ENCODE results near the gene PLXNA1.

PLXNA1 gene

DNA sequence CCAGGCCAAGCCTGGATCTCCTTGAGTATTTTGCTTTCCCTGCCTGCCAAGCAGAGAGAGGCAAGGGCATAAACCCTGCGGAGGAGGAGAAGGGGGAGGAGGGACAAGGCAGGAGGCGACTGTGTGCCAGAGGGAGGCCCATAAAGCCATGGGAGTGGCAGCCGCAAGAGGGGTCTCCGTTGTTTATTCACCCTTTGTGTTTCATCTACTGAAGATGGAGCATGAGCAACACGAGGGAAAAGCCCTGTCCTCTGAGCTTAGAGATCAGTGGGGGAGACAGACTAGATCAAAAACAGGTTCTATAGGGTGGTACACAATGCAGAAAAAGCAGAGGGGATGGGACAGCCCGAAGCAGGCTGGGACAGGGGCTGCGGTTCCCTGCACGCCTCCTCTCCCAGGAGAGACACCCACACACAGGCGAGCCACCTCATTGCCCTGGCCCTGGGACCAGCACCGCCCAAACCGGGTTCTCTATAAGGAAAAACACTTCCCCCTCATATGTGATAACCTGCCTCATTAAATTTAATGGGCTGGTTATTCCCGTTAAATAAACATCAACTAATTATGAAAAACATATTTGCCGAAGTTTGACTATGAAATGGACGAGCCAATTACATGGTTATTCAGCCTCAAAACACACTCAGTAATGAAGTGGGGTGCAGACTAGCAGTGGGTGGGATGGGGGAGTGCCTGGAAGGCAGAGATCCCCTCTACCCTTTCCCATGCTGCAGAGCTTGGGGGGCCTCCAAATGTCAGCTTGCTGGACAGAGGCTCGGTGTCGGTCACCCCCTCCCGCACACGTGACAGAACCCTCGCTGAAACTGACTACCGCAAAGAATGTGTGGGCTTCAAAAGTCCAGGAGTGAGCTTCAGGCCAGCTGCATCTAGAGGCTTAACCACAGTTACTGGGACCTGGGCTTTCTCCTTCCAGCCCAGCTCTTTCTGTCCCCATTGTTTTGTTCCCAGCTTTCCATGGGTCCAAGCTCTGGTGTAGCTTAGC lies 14.2 kb upstream of the PLXNA1 start:
- no peak for DNase-seq

DNA sequence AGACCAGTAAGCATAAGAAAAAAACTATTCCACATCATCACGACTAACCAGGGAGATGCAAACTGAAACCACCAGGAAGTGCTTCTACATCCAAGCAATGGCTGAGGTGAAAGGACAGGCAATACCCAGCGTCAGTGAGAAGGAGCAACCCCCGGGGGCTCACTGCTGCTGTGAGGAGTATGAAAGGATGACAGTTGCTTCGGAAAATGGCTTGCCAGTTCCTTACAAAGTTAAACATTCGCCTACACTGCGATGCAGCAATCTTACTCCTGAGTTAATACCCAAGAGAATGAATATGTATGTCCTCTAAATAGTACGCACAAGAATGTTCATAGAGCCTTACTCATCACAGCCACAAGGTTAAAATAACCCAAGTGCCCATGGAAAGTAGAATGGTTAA lies 13.3 kb upstream of the PLXNA1 start:
- no peak for DNase-seq

DNA sequence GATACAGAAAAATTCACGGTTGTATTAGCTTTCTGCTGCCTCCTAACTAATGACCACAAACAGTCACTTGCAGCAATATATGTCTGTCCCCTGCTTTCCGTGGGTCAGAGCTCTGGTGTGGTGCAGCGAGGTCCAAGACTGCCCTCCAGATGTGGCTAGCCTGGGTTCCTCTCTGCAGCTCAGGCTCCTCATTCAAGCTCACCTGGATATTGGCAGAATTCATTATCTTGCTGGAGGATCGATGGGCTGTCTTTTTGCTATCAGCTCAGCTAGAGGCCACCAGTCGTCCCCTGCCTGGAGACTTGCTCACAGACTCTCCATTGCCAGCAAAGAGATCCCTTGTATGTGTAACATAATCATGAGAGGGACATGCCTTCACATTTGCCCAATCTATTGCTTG lies 12.8 kb upstream of the PLXNA1 start:
- no peak for DNase-seq

DNA sequence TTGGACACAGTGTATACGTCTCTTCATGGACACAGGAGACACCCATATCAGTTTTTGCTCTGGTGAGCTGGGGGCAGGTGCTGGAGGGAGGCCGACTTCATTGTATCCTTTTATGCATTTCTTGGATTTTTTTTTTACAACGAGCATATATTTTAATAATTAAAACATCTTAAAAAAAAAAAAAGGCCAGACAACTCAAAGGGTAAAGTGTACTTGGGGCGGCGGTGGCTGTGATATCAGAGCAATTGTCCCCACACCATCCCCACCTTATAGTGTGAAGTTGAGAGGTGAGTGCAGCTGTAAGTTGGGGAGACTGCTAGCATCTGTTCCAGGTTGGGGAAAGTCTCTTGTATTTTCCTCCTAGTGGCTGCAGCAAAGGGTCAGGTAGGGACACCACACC lies 12.0 kb upstream of the PLXNA1 start:
- no peak for DNase-seq

DNA sequence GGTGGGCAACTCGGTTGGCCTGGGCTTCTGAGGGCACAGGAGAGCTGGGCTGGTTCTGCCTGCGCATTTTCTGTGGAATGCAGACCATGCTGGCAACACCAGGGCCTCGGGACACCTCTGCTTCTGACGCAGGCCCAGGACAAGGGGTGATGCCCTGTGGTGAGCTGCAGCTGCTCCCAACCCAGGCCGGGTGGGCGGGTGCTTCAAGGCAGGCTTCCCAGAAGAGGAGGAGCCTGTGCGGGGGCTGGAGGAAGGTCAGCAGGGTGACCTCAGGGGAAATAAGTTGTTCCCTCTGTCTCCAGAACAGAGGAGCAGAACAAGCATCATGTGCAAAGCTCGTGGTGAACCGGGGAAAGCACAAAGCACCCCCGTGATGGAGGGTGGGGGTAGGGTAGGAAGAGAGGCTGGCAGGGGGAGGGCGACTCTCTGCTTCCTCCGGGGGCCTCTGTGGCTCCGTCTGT lies 11.0 kb upstream of the PLXNA1 start:
- DNase-seq: no peak

DNA sequence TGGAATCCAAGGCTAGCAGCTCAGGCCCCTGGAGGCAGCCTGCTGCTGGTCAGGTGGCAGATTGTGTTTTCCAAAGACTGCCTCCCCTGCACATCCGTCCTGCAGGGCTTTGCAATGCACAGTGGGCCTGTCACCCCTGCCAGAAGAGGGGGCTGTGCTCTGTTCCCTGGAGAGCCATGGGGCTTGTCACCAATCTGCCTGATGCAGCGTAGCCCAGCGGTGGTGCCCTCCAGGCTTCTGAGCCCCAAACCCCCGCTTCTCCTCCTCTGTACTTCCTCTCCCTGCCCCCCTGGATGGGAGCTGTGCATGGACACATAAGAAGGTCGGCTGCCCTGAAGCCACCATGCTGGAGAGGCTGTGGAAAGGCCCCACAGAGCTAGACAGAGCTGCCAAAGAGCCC lies 10.0 kb upstream of the PLXNA1 start:
- DNase-seq: no peak

DNA sequence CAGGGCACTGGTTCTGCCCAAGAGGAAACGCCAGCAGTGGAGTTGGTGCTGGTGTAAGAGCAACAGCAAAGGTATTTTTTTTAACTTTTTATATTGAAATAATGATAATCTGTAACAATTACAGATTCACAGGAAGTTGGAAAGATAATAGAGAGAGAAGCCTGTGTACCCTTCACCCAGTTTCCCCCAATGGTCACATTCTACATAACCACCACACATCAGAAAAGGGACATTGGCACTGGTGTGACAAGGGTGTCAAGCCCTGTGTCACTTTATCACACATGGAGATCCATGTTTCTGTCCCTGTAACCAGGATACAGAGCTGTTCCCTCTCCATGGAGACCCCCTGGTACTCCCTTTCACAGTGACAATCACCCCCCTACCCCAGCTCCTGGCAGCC lies 9.1 kb upstream of the PLXNA1 start:
- no peak for DNase-seq

DNA sequence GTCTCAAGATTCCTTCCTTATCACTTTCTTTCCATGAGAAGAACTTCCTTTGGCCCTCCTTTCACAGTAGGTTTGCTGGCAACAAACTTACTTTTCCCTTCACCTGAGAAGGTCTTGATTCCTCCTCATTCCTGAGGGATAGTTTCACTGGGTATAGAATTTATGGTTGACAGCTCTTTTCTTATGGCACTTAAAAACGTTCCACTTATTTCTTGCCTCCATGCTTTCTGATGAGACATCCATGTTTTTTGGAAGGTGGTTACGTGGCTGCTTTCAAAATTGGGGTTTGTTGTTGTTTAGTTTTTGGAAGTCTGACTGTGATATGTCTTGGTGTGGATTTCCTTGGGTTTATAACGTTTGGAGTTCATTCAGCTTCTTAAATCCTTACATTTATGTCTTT lies 8.2 kb upstream of the PLXNA1 start:
- no peak for DNase-seq

DNA sequence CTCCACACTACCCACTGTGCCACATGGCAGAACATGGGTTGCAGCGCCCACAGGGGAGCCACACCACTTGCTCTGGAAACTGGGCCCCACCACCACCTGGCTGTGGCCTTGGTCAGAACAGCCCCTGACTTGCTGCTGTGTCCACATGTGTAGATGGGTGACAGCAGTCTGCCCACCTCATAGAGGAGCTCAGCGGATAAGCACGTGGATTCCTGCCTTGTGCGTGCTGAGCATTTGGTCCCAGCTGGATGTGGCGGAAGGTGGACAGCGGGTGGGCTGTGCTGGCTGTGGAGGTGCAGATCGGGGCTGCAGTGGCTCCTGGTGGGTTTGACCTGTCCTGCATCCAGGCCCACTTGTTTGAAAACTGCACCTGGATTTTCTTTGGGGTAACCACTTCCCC lies 6.0 kb upstream of the PLXNA1 start:
- DNase-seq: no peak

DNA sequence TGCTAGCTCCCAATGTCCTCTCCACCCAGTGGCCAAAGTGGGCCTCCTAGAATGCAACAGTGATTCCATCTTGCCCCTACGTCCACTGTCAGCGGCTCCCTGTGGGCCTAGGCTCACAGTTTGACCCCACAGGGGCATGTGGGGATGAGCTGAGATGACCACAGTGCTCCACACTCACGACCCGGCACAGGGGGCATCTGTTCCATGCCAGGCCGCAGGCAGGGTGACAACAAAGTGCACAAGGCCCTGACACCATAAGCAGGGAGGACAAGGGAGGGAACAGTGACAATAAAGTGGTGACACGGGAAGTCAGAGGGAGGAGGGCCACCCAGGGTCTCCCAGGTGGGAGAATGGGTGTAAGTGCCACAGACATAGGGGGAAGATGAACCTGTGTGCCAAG lies 5.1 kb upstream of the PLXNA1 start:
- DNase-seq: no peak

DNA sequence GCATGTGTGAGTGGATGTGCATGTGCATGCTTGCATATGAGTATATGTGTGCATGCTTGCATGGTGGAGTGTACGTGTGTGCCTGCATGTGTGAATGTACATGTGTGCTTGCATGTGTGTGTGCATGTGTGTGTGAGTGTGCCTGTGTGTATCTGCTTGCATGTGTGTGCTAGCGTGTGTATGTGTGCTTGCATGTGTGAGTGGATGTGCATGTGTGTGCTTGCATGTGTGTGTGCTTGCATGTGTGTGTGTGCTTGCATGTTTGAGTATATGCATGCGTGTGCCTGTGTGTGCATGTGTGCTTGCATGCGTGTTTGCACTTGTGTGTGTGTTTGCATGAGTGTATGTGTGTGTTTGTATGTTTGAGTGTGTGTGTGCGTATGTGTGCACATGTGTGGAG lies 4.6 kb upstream of the PLXNA1 start:
- DNase-seq: no peak

DNA sequence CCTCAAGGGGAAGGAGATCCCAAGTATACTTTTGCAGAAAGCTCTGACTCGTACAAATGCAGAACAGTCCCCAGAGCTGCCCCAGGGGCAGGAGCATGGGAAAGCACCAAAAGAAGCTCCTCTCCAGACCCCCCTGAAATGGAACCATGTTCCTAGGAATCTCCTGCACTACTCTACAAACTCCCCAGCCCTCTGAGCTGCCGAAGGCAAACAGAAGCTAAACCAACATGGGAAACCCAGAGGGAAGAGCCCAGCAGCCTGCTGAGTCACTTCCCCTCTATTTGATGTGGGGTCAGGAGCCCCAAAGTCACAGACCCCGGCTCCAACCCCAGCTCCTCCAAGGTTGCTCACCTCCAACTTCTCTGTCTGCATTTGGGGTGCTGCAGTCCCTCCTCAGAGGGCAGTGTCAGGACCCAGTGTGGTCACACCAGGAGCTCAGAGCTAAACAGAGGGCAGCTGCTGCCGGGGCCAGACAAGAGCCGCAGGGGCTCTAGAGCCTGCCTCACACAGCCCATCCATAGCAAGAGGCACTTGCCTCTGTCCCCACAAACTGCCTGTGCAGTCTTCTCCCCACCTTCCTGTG lies 3.8 kb upstream of the PLXNA1 start:
- no peak for DNase-seq

DNA sequence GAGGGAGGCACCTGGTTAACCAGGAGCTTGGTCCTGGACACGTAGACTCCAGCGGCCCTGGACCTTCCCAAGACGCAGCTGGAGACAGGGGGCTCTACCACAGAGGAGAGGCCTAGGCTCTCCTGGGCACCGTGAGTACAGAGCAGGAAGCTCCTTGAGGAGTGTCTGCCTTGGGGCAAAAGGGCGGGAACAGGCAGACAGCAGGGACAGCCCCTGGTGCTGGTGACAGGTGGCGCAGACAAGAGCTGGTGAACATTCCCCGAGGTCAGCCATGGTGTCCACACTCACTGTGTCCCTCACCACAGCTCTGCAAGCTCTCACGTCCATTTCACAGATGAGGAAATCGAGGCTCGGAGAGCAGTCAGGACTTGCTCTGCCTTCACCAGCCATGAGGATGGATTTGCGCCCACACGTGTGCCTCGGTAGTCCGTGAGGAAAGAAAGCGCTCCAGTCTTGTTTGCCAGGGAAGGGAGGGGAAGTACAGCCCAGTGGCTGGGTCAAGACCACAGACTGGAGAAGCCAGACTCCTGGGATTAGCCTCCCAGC lies 2.6 kb upstream of the PLXNA1 start:
- DNase-seq: no peak

DNA sequence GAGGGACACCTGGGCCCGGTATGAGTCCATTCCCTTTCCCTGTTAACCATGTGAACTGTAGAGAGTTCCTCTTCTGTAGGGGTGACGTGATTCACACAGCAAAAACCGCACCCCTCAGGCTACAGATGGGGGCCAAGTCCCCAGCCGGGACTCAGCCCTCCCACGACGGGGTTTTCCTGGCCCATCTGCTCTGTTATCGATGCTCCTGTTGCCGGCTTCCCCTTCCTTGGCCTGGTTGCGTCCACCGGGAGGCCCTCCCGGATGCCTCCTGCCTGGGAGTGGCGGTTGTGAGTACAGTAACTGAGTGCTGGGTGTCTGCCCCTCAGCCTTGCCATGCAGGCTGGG lies 817 bp upstream of the PLXNA1 start:
- DNase-seq: peak; percentile 62

DNA sequence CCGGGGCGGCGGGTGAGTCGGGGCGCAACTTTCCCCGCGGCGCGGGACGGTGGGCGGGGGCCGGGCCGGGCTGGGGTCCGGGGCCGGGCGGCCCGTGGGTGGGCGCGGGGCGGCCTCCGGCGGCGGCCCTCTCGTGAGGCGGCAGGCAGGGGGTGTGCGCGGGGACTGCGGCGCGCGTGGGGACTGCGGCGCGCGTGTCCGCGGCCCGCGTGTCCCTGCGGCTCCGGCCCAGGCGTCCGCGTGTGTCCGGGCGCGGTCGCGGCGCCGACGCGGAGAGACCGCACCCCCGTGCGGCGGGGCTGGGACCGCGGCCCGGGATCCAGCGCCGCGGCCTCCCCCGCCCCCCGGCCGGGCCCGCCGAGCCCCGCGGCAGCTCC lies 349 bp downstream of the PLXNA1 start:
- no peak for DNase-seq

DNA sequence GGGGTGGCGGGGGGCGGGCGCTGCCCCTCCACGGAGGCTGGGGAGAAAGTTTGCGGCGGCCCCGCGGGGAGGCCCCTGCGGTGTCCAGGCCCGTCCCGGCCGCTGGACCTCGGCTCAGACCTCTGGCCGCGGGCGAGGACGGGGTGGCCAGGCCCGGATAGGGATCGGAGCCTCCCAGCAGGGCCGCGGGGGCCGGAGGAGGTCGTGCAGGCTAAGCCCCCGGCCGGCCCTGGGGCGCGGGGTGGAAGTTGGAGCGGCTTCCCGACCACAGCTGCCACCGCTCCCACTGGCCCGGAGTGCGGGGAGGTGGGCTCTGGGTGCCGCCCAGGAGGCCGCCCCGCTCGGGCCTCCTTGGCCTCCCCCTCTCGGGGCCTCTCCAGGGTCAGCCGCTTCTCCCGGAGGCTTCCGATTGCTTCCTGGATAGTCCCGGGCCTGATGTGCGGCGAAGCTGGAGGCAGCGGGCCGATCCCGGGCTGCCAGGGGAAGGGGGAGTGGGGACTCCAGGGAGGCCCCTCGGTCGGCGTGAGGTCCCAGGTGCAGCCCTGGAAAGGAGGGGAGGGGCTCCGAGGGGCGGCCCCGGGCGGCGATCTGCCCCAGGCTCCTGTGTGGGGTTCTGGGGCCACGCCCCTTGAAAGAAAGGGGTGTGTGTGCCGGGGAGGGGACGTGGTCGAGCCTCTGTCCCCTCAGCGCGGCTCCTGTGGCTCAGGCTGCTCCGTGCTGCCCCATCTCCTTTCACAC lies 907 bp downstream of the PLXNA1 start:
- DNase-seq: peak; percentile 54

DNA sequence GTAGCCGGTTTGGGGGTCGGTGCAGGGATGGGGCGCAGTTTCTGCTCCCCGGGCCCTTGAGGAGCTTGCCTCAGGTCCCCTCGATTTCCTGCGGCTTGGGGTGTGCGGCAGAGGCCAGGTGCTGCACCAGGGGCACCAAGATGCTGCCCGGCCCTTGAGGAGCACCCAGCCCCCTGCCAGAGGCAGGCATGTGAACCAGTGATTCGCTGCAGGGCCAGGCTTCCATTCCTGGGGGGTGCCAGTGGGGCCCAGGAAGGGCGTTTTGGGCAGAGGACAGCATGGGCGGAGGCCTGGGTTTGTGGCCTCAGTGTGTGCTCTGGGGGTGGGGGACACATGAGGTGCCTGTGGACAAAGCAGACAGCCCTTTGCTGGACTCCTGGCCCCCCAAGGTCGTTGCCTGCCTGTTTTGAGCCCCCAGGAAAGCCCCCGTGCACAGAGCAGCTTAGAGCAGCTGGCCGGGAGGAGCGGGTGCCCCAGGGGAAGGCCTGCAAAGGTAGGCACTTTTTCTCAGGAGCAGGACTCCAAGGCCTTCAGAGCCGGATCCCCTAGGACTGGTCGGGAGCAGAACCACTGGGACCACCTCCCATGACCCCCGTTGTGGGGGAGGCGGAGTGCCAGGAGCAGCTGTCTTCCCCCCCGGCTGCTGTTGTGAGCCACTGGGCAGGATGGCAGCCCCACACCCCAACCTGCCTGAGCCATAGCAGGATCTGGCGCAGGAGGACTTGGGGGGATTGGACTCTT lies 1.6 kb downstream of the PLXNA1 start:
- DNase-seq: no peak

DNA sequence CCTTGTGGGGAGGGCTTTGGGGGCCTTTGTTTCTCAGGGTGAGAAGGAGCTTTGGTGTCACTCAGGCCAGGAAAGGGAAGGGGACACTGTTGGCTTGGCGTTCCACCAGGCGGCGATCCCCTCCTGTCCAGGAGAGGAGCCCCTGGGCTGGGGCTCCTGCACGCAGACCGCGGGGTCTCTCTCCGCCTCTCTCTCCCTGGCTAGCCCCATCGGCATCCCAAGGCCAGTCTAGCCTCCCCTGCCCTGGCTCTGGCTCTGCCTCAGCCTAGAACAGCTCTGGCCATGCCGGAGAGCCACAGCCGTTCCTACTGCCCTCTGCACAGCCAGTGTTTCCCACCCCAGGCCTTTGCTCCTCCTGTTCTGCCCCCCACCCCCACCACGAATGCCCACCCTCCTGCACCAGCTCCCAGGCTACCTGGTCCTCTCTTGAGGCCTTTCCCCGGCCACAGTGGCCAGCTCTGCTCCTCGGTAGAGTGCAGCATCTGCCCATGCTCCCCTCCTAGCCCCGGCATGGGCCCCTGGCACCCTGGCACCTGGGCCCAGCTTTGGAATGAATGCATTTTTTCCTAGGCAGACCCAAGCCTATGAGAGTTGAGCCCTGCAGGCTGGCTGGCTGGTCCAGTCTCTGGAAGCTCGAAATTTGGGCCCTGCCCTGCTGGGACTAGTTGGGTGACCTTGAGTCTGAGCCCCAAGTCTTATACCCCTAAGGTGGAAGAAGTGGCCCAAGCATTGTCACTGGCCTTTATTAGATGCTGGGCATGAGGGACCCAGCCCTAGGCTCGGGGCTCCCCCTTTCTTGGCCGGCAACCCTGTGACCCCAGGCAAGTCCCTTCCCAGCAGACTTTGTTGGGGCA lies 2.4 kb downstream of the PLXNA1 start:
- DNase-seq: no peak

DNA sequence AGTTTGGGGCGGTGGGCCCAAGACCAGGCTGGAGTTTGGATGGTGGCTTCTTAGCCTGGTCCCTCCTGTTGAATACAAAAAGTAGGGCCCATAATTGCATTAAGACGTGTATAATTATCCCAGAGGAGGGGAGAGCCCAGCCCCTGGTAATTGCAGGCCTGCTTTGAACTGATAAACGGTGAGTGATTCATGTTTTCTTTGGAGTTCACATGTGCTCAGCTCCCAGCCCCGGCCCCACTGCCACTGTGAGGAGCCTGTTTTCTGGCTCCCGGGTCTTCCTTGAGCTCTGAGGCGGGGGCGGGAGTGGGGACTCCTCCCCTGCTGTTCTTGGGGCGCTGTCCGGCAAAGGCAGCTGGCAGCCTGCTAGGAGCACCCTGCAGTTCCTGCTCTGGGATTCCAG lies 3.1 kb downstream of the PLXNA1 start:
- no peak for DNase-seq

DNA sequence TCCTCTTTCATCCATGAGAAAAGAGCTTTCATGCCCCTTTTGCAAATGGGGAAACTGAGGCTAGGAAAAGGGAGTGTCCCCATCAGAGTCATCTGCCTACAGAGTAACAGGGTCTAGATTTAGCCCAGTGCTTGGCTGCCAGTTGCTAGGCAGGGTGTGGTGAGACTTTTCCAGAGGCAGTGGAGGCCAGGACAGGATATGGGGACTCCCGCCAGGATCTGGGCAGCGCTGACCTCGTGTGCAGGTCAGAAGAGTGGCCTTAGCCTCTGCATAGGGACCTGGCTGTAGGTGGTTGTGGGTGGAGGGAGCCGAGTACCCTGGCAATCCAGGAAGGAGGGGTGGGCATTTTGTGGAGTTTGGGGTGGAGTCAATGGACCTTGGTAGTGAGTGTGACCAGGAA lies 4.2 kb downstream of the PLXNA1 start:
- DNase-seq: no peak

DNA sequence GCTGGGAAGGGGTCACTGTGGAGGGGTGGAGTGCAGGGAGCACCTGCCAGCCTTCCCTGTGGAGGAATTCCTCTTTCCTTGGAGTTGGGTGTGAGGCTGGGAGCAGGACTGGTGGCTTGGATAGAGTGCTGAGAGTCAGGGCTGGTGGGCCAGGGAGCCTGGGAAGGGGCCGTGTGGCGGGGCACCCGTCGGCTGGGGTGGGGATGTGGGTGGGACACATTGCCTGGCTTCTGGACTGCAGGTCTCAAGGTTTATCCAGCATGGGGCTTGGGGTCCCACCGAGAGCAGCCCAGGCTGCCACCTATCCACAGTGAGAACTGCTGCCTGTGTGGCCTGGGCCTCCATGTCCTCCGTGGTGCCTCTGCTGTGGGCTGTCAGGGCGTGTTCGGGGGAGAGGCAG lies 4.7 kb downstream of the PLXNA1 start:
- DNase-seq: no peak

DNA sequence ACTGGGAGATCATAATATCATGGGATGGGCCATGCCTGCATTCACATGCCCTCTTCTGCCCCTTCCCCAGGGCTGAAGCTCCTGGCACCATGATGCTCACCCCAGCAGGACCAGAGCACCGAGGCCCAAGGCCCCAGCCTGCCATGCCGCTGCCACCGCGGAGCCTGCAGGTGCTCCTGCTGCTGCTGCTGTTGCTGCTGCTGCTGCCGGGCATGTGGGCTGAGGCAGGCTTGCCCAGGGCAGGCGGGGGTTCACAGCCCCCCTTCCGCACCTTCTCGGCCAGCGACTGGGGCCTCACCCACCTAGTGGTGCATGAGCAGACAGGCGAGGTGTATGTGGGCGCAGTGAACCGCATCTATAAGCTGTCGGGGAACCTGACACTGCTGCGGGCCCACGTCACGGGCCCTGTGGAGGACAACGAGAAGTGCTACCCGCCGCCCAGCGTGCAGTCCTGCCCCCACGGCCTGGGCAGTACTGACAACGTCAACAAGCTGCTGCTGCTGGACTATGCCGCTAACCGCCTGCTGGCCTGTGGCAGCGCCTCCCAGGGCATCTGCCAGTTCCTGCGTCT lies 5.6 kb downstream of the PLXNA1 start:
- DNase-seq: no peak

All from activated CD4-positive, alpha-beta T cell treated with anti-CD3 and anti-CD28 coated beads for 48 hours (primary cell).